Limb (tissue), 2 donors: ENCODE results near the gene CDH13.
"Not testable (repeated sequence)": the region's sequence is repeated elsewhere in the genome, so short reads cannot be mapped to it uniquely, and the experiment has no call there.

Source experiments
- DNase-seq, 2 donors: peaks; one replicate each; pipeline ENCODE4 v3.0.0-alpha.2; 2016; ENCODE audit errors: extremely low spot score in 2 of 2

Gene CDH13

GRCh38 chr16:82882982-82883835, 256.4 kb downstream of the CDH13 start:
- no peak for DNase-seq

GRCh38 chr16:82884320-82884898, 257.6 kb downstream of the CDH13 start:
- DNase-seq: no peak

GRCh38 chr16:82886146-82886545, 259.4 kb downstream of the CDH13 start:
- no peak for DNase-seq

DNA sequence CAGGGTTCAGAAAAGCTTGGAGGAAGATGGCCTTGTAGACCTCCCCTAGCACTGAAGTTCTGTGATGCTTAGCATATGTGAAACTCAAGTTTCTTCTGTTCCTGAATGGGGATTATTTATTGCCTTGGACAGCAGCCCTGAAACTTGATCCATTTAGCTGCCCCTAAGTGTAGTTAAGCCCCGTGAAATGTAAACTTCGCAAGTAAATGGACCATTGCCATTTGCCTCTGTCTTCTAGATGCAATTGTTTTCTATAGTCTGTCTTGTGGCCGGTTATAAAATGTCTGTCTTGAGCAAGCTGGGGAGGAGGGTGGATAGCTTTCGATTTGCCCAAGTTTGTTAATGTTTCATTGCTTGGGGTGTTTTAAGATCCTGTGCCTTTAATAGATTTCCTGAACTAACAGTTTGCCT, 261.8 kb downstream of the CDH13 start:
- peak; percentile 51 to 64 for DNase-seq

DNA sequence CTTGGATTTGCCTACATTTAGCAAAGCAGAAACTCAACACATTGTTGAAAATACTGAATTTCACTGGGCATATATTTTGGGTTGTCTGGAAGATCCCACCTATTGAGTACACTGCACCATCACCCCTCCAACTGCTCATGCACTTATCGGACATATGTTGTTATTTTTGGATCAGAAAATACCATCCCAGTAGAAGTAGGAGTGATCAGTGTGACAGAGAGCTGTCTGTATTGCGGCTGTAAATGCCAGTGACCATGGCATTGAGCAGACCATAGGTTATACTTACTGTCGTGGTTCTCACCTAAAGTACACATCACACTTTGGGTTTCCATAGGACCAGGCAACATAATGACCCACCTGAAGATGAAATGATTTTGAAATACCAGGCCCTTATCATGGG, 264.7 kb downstream of the CDH13 start:
- DNase-seq: no peak

GRCh38 chr16:82891918-82892317, 265.1 kb downstream of the CDH13 start:
- DNase-seq: no peak

DNA sequence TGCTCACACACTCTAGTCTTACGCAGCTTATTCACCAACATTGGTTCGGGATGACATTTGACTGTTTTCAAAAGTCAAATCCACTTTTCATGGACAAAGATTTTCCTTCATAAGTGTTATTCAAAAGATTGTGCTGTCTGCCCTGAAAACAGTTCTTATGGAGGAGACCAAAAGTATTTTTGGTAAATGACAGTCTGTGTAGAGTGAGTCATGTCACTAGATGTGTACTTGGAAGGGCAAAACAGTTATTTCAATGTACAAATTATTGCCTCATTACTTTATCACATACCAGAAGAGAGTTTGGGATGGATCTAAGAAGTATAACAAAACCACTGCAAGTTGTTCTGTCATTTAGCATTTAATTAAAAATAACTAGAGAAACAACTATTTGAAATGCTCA, 265.6 kb downstream of the CDH13 start:
- no peak for DNase-seq

DNA sequence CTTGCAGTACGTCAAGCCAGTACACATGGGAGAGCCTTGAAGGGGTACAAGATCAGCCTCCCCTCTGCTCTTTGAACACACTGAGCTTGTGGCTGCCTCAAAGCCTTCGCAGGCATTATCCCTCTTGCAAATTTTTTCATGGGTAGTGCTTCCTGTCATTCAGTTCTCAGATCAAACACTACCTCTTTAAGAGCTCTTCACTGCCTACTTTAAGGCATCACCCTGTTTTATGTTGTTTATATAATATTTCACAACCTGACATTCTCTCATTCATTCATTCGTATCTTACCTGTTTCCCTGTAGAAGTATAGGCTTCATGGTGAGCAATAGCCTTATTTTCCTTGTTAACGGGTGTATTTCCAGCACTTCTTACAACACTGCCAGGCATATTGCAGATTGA, 269.1 kb downstream of the CDH13 start:
- no peak for DNase-seq

DNA sequence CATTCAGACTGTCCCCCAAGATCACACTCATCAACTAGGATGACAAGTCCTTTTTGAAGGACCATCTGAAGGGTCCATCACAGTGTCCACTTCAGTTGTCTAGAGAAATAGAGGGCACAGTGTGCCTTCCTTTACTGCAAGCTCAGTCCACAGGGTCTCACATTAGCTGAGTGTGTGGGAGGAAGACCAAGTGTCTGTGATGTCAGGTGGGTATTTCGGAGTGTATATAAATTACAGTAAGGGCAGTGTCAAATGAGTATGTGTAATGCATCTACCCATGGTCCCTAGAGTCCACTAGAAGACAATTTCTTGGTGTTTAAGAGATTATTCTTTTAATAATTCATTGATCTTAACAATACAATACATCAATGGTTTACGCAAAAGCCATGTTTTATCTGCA, 272.2 kb downstream of the CDH13 start:
- no peak for DNase-seq

GRCh38 chr16:82899731-82900450, 273.1 kb downstream of the CDH13 start:
- DNase-seq: no peak

GRCh38 chr16:82900559-82900958, 273.8 kb downstream of the CDH13 start:
- DNase-seq: no peak

- DNase-seq: no peak
Observed at GRCh38 chr16:82911925-82912324, 285.2 kb downstream of the CDH13 start.

- no peak for DNase-seq
Observed at GRCh38 chr16:82915139-82915824, 288.5 kb downstream of the CDH13 start.

- no peak for DNase-seq
Observed at GRCh38 chr16:82917886-82918595, 291.3 kb downstream of the CDH13 start.

DNA sequence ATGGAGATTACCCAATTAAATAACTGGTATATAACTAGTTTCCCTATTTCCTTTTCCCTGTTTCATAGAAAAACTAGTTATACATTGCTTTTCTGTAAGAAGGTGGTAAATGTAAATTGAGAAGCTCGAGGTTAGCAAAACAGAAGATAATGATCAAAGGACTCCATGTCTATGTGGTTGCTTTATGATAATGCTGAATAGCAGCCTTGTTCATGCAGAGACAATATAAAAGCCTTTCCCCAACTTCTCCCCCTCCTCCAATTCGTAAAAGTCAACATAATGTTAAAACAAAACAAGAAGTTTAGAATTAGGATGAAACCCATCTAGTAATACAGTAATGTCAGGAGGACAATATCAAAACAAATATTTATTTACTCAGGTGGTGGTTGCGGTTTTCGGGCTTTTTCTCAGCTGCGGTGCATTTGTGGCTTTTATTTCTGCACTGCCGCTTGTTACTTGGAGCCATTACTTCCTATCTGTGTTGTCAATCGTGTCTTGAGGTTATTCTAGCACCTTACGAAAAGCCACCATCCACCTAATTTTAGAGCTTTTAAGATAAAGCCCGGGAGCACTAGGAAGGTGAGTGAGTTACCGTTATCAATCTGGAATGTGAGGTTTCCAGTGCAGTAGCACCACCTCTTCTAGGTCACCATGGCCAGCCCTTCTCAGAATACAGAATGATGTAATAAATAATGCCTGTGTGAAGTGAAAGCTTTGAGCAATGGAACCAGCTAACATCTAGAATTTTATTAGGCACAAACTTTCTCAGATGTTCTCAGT, 297.5 kb downstream of the CDH13 start:
- no peak for DNase-seq

- no peak for DNase-seq
Observed at GRCh38 chr16:82926500-82926899, 299.7 kb downstream of the CDH13 start.

- not testable (repeated sequence) for DNase-seq
Observed at GRCh38 chr16:82933933-82934332, 307.2 kb downstream of the CDH13 start.

DNA sequence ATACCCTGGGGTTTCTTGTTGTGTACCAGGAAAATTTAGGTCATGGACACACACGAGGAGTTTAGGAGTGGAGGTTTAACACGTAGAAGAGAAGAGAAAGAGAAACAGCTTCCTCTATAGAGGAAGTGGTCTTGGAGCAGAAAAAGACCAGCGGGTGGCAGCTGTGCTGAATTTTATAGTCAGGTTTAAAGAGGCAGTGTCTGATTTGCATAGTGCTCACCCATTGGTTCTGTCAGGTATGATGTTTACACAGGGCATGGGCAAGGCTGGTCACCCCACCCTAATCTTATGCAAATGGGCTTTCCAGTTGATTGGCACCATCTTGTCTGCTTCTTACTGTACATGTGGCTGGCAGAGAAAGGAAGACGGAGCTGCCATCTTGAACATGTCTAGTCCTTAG, 309.0 kb downstream of the CDH13 start:
- no peak for DNase-seq

- no peak for DNase-seq
Observed at GRCh38 chr16:82936941-82937551, 310.3 kb downstream of the CDH13 start.

DNA sequence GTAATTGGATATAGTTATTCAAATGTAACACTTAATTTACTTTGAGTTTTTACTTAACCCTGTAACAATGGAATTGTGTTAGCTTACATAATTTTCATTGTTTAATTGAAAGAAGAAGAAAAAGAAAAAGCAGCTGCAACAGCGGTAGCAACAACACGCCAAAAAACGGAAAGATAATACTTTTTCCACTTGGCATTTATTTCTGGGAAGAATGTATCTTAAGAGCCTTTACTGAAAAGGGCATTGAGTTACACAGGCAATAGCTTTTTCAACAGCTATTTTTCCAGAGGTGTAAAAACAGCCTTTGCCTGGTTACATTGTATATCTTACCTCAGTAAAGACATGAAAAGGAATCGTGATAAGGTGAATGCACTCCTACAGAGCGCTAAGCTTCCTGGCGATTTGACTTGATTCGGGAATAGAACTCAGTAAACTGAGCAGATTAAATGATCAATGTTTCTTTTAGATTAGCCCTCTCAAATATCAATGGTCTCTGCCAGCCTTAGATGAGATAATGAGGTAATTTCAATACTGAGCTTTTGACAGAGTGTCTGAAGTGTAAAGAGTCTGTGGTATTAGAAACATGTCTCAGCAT, 311.3 kb downstream of the CDH13 start:
- DNase-seq: no peak
